ENCODE results near the gene FGD5. TPM values are rescaled to one million over a fixed set of nuclear protein-coding genes. Genes with fewer than 3 reads are reported as not detected.

Gene FGD5
- total RNA-seq, 1 donor from 2014 or later, result 0.24 TPM

DNA sequence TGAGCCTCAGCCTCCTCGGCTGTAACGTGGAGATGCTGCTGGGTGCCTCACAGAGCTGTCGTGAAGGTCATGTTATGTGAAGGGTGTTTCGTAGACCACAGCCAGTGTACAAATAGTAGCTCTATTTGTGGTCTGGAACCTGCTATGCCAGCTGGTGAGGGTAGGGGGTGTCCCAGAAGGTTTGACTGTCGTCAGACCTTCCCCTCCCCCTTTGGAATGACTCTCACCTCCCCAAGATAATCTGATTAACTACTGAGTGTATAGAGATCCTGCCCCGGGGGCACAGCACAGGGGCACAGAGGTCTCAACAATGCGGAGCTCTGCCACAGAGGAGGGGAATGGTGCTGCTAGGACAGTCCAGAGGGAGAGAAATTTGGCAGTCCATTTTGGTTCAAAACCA lies 20.5 kb downstream of the FGD5 start:
- Histone ChIP-seq H3K27ac (no peak overlapping the region), H3K27me3 (peaks cover 39% of the 10 kb centered on the region), H3K4me1 (peaks cover 35% of the 10 kb centered on the region), H3K4me2 (peak overlapping the region; percentile 74), H3K9me3 (ENCODE audit: low read depth) (no peaks in the 10 kb centered on the region), H2AFZ (replicated peaks) (no peak overlapping the region), H3K4me3 (peak overlapping the region; percentile 16), H3K9ac (no peak overlapping the region), H4K20me1 (ENCODE audit: low read depth) (no peaks in the 10 kb centered on the region), H3K36me3 (no peaks in the 10 kb centered on the region), H3K79me2 (ENCODE audit: low read depth) (no peaks in the 10 kb centered on the region), H3F3A (ENCODE audit: low read depth) (peaks cover 18% of the 10 kb centered on the region)
- Mint-ChIP-seq H3K36me3 (no peaks in the 10 kb centered on the region), H3K4me3 (peak overlapping the region; percentile 73), H3K9me3 (no peaks in the 10 kb centered on the region), H3K27ac (peak overlapping the region; percentile 76), H3K27me3 (ENCODE audit: insufficient read depth, low read depth) (peaks cover 10% of the 10 kb centered on the region), H3K4me1 (peaks cover 51% of the 10 kb centered on the region)
- DNase-seq (ENCODE audit: low spot score), result peak; percentile 89
- TF ChIP-seq EZH2phosphoT487 (IDR thresholded peaks at IDR 0.05), result peak; percentile 64
- TF ChIP-seq EZH2 (IDR thresholded peaks at IDR 0.05), result no peak
- TF ChIP-seq, protein P1, sequence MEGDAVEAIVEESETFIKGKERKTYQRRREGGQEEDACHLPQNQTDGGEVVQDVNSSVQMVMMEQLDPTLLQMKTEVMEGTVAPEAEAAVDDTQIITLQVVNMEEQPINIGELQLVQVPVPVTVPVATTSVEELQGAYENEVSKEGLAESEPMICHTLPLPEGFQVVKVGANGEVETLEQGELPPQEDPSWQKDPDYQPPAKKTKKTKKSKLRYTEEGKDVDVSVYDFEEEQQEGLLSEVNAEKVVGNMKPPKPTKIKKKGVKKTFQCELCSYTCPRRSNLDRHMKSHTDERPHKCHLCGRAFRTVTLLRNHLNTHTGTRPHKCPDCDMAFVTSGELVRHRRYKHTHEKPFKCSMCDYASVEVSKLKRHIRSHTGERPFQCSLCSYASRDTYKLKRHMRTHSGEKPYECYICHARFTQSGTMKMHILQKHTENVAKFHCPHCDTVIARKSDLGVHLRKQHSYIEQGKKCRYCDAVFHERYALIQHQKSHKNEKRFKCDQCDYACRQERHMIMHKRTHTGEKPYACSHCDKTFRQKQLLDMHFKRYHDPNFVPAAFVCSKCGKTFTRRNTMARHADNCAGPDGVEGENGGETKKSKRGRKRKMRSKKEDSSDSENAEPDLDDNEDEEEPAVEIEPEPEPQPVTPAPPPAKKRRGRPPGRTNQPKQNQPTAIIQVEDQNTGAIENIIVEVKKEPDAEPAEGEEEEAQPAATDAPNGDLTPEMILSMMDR (IDR thresholded peaks at IDR 0.05), result peak; percentile 41

DNA sequence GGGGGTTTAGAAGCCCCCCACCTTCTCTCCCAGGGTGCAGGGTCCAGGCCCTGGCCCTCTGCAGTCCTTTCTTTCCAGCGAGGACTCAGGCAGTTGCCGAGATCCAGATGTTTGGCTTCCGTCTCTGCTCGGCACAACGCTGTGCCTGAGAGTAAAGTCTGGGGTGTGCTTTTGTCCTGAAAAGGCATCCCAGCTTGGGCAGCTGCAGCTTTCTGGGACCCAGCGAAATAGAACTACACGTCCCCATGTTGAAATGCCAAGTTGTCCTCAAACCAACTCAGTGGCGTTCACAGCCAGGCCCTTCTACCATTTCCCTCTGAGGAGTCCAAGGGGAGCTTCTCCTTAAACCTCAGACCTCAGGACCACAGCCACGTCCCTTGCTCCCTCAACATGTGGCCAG lies 23.1 kb downstream of the FGD5 start:
- no peak overlapping the region for H3K27ac ChIP-seq
- peaks cover 46% of the 10 kb centered on the region for H3K4me1 Mint-ChIP-seq
- no peak overlapping the region for H3K4me3 Mint-ChIP-seq
- H3K27me3 ChIP-seq, result peaks cover 17% of the 10 kb centered on the region
- DNase-seq (ENCODE audit: low spot score), result no peak
- no peak overlapping the region for H3K4me3 ChIP-seq
- H3K9me3 Mint-ChIP-seq, result no peaks in the 10 kb centered on the region
- H3K36me3 Mint-ChIP-seq, result no peaks in the 10 kb centered on the region
- no peaks in the 10 kb centered on the region for H3K9me3 ChIP-seq (ENCODE audit: low read depth)
- TF ChIP-seq EZH2 (IDR thresholded peaks at IDR 0.05), result no peak
- TF ChIP-seq, protein P1 (IDR thresholded peaks at IDR 0.05), result no peak
- no peak for TF ChIP-seq EZH2phosphoT487 (IDR thresholded peaks at IDR 0.05)
- H2AFZ ChIP-seq (replicated peaks), result peak overlapping the region; percentile 34
- H4K20me1 ChIP-seq (ENCODE audit: low read depth), result no peaks in the 10 kb centered on the region
- H3F3A ChIP-seq (ENCODE audit: low read depth), result peaks cover 18% of the 10 kb centered on the region
- no peaks in the 10 kb centered on the region for H3K79me2 ChIP-seq (ENCODE audit: low read depth)
- H3K9ac ChIP-seq, result no peak overlapping the region
- no peaks in the 10 kb centered on the region for H3K36me3 ChIP-seq
- peaks cover 39% of the 10 kb centered on the region for H3K4me1 ChIP-seq
- H3K27me3 Mint-ChIP-seq (ENCODE audit: insufficient read depth, low read depth), result peaks cover 10% of the 10 kb centered on the region
- no peak overlapping the region for H3K4me2 ChIP-seq
- H3K27ac Mint-ChIP-seq, result peak overlapping the region; percentile 37

DNA sequence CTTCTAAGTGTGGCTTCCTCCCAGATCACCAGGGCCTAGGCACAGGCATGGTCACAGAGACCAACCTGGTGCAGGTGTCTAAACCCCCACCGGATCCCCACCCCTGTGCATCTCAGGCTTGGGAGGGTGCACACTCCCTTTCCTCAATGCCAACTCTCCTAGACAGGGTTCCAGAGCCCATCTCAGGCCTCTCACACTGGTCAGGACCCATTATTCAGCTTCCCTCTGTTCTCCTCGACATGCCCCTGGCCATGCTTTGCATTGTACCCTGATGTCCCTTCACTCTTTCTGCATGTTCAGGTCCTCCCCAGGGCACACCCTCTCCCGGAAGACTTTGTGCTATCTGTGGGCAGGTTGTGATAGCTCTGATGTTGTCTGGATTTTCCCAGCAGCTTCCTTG lies 23.5 kb downstream of the FGD5 start:
- Histone ChIP-seq H4K20me1 (ENCODE audit: low read depth) (no peaks in the 10 kb centered on the region), H3K36me3 (no peaks in the 10 kb centered on the region), H3K9ac (no peak overlapping the region), H3K27me3 (peaks cover 16% of the 10 kb centered on the region), H3K27ac (no peak overlapping the region), H3K4me2 (no peak overlapping the region), H3K9me3 (ENCODE audit: low read depth) (no peaks in the 10 kb centered on the region), H3K79me2 (ENCODE audit: low read depth) (no peaks in the 10 kb centered on the region), H2AFZ (replicated peaks) (no peak overlapping the region), H3K4me1 (peaks cover 39% of the 10 kb centered on the region), H3K4me3 (no peak overlapping the region), H3F3A (ENCODE audit: low read depth) (peaks cover 17% of the 10 kb centered on the region)
- Mint-ChIP-seq H3K9me3 (no peaks in the 10 kb centered on the region), H3K36me3 (no peaks in the 10 kb centered on the region), H3K27me3 (ENCODE audit: insufficient read depth, low read depth) (peaks cover 15% of the 10 kb centered on the region), H3K4me1 (peaks cover 46% of the 10 kb centered on the region), H3K4me3 (no peak overlapping the region), H3K27ac (no peak overlapping the region)
- DNase-seq (ENCODE audit: low spot score), result no peak
- TF ChIP-seq, protein P1 (IDR thresholded peaks at IDR 0.05), result no peak
- TF ChIP-seq EZH2 (IDR thresholded peaks at IDR 0.05) (no peak), EZH2phosphoT487 (IDR thresholded peaks at IDR 0.05) (no peak)

Measured in neural progenitor cell (in vitro differentiated cells).